Sigmoid colon (tissue), 7 donors: Measurements from ENCODE around the gene GNAS. TPM values are rescaled to one million over a fixed set of nuclear protein-coding genes. Genes with fewer than 3 reads are reported as not detected.

ENCODE experiments used
- DNase-seq: peaks from one replicate; pipeline ENCODE4 v3.0.0-alpha.2; 2019
- H3K27ac ChIP-seq, 4 donors: fragments of 200-600 bp; sonication (generic); one replicate each; pipeline ENCODE4 v1.5.1; 2016 to 2019; ENCODE audit warnings: mild to moderate bottlenecking in 1 of 4
- H3K27me3 ChIP-seq, 3 donors: fragments of 200-600 bp; sonication (generic); one replicate each; pipeline ENCODE4 v1.5.1; 2019; ENCODE audit warnings: mild to moderate bottlenecking in 1 of 3
- H3K36me3 ChIP-seq, 4 donors: fragments of 200-600 bp; sonication (generic); one replicate each; pipeline ENCODE4 v1.5.1; 2016 to 2019
- H3K4me1 ChIP-seq, 4 donors: fragments of 200-600 bp; sonication (generic); one replicate each; pipeline ENCODE4 v1.5.1; 2017 to 2019
- H3K4me3 ChIP-seq, 4 donors: fragments of 200-600 bp; sonication (generic); one replicate each; pipeline ENCODE4 v1.5.1; 2017 to 2019; ENCODE audit warnings: mild to moderate bottlenecking in 2 of 4, moderate library complexity in 1 of 4
- H3K9me3 ChIP-seq, 4 donors: fragments of 200-600 bp in 3 of 4; sonication (generic) in 3 of 4; one replicate each; pipeline versions ENCODE4 v1.5.1 to v1.6.1; 2013 to 2019
- EP300 ChIP-seq, 4 donors: sonication (generic); formaldehyde crosslinking; IDR thresholded peaks; one replicate each; pipeline ENCODE4 v1.6.1; 2017; ENCODE audit warnings: antibody characterized with exemption in 4 of 4
- POLR2A ChIP-seq, 2 donors: fragments of 450-650 bp; IDR thresholded peaks; one replicate each; pipeline ENCODE4 v1.6.1; 2016; ENCODE audit warnings: antibody characterized with exemption in 2 of 2, mild to moderate bottlenecking in 2 of 2, moderate library complexity in 2 of 2
- POLR2AphosphoS5 ChIP-seq, 4 donors: sonication (generic); formaldehyde crosslinking; IDR thresholded peaks; one replicate each; pipeline ENCODE4 v1.6.1; 2017; ENCODE audit warnings: antibody characterized with exemption in 4 of 4
- WGBS, 2 donors: extraction: QIAGEN DNeasy Blood & Tissue Kit; methylation state at CpG; one replicate each; pipeline ENCODE4 v1.1.7; 2013; 5-methylcytosine and 5-hydroxymethylcytosine counted together
- intact Hi-C: fragments of 100-400 bp; cut with DNase I; formaldehyde crosslinking; loops from one replicate; pipeline ENCODE4 v1.15.1; 2023
- polyA plus RNA-seq, 3 donors: library from polyadenylated mRNA; stranded (reverse); fragments of 200-250 nt; gene quantifications; one replicate each; pipeline ENCODE4 v1.2.3, GENCODE V29; 2013
- total RNA-seq, 4 donors: library from RNA; depleted of rRNA; stranded (reverse); fragments of >200 nt; gene quantifications; one replicate each; pipeline ENCODE4 v1.1.0, GENCODE V29; 2016
- TF ChIP-seq, protein P1 (sequence below), 4 experiments: fragments of 450-650 bp in 3 of 4; fragments of 200-600 bp in 1 of 4; IDR thresholded peaks; one replicate each; pipeline ENCODE4 v1.5.1; 2016 to 2019; ENCODE audit warnings: antibody characterized with exemption in 4 of 4, mild to moderate bottlenecking in 3 of 4, moderate library complexity in 2 of 4
- donor health status: healthy with polysubstance abuse.
- donor health status: Bipolar disorder and iron deficiency.
- donor health status: healthy.

The GNAS gene
- total and polyA plus RNA-seq, 7 donors: 449 to 808 (median 535) TPM

DNA sequence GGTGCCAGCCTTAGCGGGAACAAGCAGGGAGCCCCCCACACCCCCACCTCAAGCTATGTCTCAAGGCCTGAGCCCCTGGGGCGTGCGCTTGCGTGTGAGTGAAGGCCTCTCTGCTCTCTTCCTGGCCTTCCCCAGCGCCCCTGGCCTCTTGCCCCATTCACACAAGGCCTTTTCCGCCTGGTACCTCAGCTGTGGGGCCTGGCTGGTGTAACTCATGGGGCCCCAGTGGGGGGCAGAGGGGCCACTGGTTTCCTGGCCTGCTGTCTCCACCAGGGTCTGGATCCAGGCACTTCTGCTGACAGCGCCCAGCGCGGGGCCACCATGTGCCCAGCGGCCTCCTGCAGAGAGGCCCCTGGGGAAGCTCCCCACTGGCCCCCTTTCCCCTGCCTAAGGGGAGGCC is 36.5 kb upstream of the GNAS start:
- DNase-seq: no peak
- no peak overlapping the region for H3K27ac ChIP-seq
- H3K27me3 ChIP-seq: no peaks in the 10 kb centered on the region
- TF ChIP-seq POLR2A (IDR thresholded peaks at IDR 0.05) (no peak), POLR2AphosphoS5 (IDR thresholded peaks at IDR 0.05) (no peak), EP300 (IDR thresholded peaks at IDR 0.05) (no peak)
- TF ChIP-seq, protein P1, sequence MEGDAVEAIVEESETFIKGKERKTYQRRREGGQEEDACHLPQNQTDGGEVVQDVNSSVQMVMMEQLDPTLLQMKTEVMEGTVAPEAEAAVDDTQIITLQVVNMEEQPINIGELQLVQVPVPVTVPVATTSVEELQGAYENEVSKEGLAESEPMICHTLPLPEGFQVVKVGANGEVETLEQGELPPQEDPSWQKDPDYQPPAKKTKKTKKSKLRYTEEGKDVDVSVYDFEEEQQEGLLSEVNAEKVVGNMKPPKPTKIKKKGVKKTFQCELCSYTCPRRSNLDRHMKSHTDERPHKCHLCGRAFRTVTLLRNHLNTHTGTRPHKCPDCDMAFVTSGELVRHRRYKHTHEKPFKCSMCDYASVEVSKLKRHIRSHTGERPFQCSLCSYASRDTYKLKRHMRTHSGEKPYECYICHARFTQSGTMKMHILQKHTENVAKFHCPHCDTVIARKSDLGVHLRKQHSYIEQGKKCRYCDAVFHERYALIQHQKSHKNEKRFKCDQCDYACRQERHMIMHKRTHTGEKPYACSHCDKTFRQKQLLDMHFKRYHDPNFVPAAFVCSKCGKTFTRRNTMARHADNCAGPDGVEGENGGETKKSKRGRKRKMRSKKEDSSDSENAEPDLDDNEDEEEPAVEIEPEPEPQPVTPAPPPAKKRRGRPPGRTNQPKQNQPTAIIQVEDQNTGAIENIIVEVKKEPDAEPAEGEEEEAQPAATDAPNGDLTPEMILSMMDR (IDR thresholded peaks at IDR 0.05): no peak
- WGBS, 2 donors: 93 to 94% methylated on average over 10 of the region's 10 CpGs
- H3K4me3 ChIP-seq: no peak overlapping the region
- H3K9me3 ChIP-seq: no peaks in the 10 kb centered on the region
- H3K4me1 ChIP-seq: no peaks in the 10 kb centered on the region
- intact Hi-C loops: no loop called here
- no peaks in the 10 kb centered on the region for H3K36me3 ChIP-seq

DNA sequence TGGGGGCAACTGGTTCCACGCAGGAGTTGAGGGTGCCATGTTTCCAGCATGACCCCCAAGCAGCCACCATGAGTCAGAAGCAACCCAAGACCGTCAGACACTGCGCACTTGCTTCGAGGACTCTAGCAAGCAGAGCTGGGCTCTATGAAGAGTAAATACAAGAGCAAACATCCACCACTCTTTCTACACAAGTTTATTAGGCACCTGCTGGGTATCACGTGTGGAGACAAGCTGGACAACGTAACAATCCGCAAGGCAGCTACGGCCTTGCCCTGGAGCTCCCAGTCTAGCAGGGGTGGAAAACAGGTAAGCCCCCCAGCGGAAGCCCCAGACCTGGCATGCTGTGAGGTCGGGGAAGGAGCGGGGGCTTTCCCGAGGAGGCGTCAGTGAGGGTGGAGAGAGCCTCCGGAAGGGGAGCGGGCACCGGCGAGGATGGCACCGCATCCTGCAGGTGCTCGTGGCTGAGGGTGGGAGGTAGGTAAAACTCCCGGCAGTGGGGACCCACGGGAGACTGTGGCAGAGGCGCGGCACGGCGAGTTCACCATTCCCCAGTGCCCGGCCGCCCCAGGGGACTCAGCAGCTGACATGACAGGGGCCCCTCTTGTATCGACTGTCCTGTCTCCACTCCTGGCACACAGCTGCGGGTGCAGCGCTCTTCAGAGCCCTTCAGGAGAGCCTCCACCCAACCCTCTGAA is 35.4 kb upstream of the GNAS start:
- Histone ChIP-seq H3K9me3 (no peaks in the 10 kb centered on the region), H3K4me1 (no peaks in the 10 kb centered on the region), H3K27me3 (no peaks in the 10 kb centered on the region), H3K36me3 (no peaks in the 10 kb centered on the region), H3K4me3 (no peak overlapping the region), H3K27ac (no peak overlapping the region)
- intact Hi-C loops: no loop called here
- 88% methylated on average over 30 of the region's 30 CpGs for WGBS, 2 donors
- DNase-seq: no peak
- no peak for TF ChIP-seq POLR2AphosphoS5 (IDR thresholded peaks at IDR 0.05)
- TF ChIP-seq POLR2A (IDR thresholded peaks at IDR 0.05): no peak
- TF ChIP-seq EP300 (IDR thresholded peaks at IDR 0.05): no peak
- TF ChIP-seq, protein P1 (IDR thresholded peaks at IDR 0.05): no peak

DNA sequence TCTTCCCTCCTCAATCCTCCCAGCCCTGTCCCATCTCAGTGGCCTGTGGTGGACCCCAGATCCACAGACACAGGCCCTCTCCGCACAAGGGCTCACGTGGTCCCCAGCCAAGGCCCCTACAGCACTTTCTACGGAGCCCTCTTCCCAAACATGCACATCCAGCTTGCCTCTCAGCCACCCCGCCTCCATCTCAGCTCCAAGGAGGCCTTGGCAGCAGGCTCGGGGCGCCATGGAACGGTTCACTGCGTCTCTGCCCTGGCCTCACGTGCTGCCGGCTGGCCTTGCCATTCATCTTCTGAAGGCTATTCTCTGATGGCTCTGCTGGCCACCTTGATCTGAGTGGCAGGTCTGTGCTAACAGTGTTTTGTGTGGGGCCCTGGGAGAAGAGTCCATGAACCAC is 34.8 kb upstream of the GNAS start:
- no peaks in the 10 kb centered on the region for H3K9me3 ChIP-seq
- no peaks in the 10 kb centered on the region for H3K4me1 ChIP-seq
- no peaks in the 10 kb centered on the region for H3K36me3 ChIP-seq
- no peak for TF ChIP-seq EP300 (IDR thresholded peaks at IDR 0.05)
- TF ChIP-seq, protein P1 (IDR thresholded peaks at IDR 0.05): no peak
- TF ChIP-seq POLR2AphosphoS5 (IDR thresholded peaks at IDR 0.05): no peak
- no peak for TF ChIP-seq POLR2A (IDR thresholded peaks at IDR 0.05)
- H3K4me3 ChIP-seq: no peak overlapping the region
- H3K27ac ChIP-seq: no peak overlapping the region
- DNase-seq: no peak
- intact Hi-C loops: no loop called here
- 92 to 93% methylated on average over 10 of the region's 10 CpGs for WGBS, 2 donors
- H3K27me3 ChIP-seq: no peaks in the 10 kb centered on the region

DNA sequence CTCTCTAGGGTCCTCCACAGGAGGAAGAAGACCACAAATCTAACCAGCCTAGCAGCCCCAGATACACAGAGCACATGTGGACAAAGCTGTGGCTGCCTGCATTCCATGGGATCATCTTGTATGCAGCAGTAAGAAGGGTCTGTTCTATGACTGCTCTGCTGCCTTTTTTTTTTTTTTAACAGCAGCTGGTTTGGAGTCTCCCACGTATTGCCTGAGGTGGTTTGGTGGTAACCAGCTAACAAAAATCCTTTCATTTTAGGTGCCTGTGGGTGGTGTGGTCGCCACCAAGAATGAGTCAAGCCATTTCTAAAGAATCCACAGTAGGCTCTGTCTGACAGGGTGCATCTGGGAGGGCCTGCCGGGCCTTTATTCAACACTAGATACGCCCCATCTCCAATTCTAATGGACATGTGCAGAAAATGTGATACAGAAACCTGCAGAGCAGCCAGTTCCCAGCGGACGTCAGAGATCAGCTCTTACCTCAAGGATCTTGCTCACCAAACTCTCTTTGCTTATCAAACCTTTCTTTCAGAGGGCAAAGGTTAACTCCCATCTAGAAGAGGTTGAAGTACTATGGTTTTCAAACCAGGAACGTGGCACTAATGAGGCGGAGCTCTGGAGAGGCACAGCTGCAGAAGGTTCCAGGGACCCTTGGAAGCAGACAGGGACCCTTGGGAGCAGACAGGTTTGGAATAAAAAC is 33.8 kb upstream of the GNAS start:
- TF ChIP-seq POLR2A (IDR thresholded peaks at IDR 0.05) (no peak), POLR2AphosphoS5 (IDR thresholded peaks at IDR 0.05) (no peak), EP300 (IDR thresholded peaks at IDR 0.05) (no peak)
- TF ChIP-seq, protein P1 (IDR thresholded peaks at IDR 0.05): no peak
- Histone ChIP-seq H3K9me3 (no peaks in the 10 kb centered on the region), H3K4me3 (no peak overlapping the region), H3K27ac (no peak overlapping the region), H3K36me3 (no peaks in the 10 kb centered on the region), H3K27me3 (no peaks in the 10 kb centered on the region), H3K4me1 (no peaks in the 10 kb centered on the region)
- WGBS, 2 donors: 65 to 72% methylated on average over 8 of the region's 8 CpGs
- intact Hi-C loops: no loop called here
- DNase-seq: no peak
